ENCODE results near the gene TIPIN.
A peak's percentile ranks its signal among the peaks of the same experiment; 100 is the strongest.
"Not testable (repeated sequence)": the region's sequence is repeated elsewhere in the genome, so short reads cannot be mapped to it uniquely, and the experiment has no call there.

TIPIN gene

DNA sequence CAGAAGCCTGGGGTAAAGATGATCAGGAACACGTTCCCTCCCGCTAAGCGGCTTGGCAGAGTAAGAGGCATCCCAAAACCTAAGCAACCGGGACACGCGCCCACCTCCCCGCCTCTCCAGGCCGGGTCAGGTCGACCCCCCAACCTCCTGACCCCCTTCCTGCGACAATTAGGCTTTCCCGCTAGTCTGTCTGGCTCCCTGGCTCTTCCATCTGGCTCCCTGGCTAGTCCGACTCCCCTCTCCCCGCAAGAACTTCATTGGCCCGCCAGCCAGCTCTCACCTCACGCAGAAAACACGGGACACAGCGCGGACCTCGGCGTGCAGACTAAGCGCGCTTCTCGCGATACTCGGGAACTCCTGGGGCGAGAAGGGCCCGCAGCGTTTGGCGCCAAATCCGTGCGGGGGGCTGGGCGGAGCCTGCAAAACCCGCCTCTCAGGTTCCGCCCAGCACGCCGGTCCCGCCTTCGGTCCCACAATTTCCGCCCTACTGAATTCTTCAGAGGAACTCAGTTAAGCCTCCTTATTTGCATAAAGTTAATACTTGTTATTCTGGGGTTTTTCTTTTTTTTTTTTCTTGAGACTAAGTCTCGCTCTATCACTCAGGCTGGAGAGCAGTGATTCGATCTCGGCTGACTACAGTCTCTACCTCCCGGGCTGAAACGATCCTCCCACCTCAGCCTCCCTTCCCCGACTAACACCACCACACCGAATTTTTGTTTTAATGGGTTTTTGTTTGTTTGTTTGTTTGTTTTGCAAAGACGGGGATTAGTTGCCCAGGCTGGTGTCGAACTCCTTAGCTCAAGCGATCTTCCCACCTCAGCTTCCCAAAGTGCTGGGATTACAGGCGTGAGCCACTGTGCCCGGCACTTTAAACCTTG, at the start of gene TIPIN:
Gene TIPIN (minus strand): TSS at position 327 of the 878 bp plus-strand sequence. CDS start 3,738 bp downstream, outside the sequence.
- peak; percentile 62 for DNase-seq (ENCODE audit: low read depth)

GRCh38 chr15:66405615-66406014, 49.1 kb upstream of the TIPIN start:
- no peak for DNase-seq (ENCODE audit: low read depth)

- no peak for DNase-seq (ENCODE audit: low read depth)
These were observed 48.5 kb upstream of the TIPIN start for GRCh38 chr15:66405007-66405406.

- no peak for DNase-seq (ENCODE audit: low read depth)
These were observed 48.0 kb upstream of the TIPIN start for GRCh38 chr15:66404532-66404931.

DNA sequence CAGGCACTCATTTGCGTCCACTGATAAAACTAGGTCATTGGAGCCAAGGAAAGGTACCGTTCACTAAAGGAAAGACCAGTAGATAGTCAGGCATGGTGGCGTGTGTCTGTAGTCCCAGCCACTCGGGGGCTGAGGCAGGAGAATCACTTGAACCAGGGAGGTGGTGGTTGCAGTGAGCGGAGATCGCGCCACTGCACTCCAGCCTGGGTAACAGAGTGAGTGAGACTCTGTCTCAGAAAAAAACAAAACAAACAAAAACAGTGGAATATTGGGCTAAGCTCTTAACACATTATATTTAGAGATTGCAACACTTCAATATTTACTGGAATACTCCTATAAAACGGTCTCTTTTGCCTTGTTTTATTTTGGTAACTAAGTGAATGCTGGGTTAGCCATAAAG, 47.6 kb upstream of the TIPIN start:
- no peak for DNase-seq (ENCODE audit: low read depth)

DNA sequence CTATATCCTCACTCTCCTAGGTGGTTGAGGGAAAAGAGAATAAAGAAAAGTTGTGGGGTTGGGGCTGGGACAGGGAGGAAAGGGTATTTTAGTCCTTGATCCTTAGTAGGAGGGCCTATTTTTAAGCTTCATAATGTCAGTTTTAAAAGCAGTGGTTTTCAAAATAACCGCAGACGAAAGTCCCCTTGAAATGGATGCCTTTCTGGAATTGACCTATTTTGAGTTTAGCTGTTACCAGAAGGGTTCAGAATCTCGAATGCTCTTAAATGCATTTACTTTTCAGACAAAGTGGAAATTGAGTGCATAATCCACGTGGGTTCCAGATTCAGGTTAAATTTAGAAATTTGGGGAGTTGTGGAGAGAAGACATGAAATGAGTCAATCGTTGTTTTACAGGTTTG, 46.8 kb upstream of the TIPIN start:
- DNase-seq (ENCODE audit: low read depth): no peak

DNA sequence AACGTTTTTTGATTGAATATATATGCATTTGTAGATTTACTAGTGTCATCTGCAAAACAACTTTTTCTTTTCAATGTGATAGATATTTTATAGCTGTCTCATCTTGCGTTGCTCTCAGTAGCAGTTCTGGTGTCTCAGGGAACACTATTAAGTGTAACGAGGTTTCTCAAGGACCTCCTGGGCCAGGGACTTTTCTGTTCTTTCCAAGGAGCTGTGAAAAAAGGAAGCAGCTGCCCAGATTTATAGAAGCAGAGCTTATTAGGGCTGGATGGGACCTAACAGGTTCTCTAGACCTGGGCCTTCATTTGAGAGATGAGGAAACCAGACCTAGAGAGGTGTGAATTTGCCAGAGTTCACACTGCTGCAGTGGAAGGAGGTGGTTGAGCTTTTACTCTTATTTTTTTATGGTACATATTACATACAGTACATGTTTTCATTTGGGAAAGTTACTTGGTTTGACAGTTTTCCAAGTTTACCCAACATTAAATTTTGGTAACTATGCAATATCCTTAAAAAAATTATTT, 46.3 kb upstream of the TIPIN start:
- DNase-seq (ENCODE audit: low read depth): no peak

- no peak for DNase-seq (ENCODE audit: low read depth)
These were observed 44.9 kb upstream of the TIPIN start for GRCh38 chr15:66401130-66402021.

- no peak for DNase-seq (ENCODE audit: low read depth)
These were observed 43.9 kb upstream of the TIPIN start for GRCh38 chr15:66400351-66400774.

GRCh38 chr15:66399276-66399675, 42.8 kb upstream of the TIPIN start:
- no peak for DNase-seq (ENCODE audit: low read depth)

GRCh38 chr15:66394915-66395314, 38.4 kb upstream of the TIPIN start:
- DNase-seq (ENCODE audit: low read depth): no peak

DNA sequence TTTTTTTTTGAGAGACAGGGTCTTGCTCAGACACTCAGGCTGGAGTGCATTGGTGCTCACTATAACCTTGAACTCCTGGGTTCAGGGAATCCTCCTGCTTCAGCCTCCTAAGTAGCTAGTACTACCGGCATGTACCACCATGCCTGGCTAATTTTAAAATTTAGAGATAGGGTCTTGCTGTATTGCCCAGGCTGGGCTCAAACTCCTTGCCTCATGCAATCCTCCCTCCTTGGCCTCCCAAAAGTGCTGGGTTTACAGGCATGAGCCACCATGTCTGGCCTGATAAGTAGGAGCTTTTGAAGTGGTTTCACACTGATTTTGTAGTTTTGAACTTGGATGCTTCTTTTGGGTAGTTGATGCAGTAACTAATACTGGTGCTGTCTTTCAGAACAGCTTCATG, 38.0 kb upstream of the TIPIN start:
- no peak for DNase-seq (ENCODE audit: low read depth)

- DNase-seq (ENCODE audit: low read depth): not testable (repeated sequence)
These were observed 36.6 kb upstream of the TIPIN start for GRCh38 chr15:66393037-66393436.

GRCh38 chr15:66390678-66391077, 34.2 kb upstream of the TIPIN start:
- no peak for DNase-seq (ENCODE audit: low read depth)

DNA sequence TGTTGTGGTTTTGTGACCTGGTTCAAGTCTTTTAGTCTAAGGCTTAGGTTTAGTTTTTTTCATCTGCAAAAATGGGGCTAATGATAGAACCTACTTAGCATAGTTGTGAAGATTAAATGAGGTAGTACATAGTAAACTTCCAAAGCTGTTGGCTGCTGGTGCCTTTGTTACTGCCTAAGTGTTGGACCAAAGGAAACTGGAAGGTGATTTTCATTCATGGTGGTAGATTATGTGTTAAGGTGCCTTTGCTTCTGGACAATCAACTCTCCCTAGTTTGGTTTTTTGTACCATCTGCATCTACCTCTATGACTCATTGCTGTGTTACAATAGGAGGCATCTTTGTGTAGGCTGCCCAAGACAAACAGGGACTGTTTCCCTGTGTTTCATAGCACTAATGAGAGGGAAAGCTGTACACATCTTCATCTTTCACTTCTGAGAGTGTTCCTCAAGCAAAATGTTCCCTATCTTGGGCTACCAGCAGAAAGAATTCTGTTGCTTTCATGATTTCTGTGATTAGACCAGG, 33.4 kb upstream of the TIPIN start:
- DNase-seq (ENCODE audit: low read depth): no peak

DNA sequence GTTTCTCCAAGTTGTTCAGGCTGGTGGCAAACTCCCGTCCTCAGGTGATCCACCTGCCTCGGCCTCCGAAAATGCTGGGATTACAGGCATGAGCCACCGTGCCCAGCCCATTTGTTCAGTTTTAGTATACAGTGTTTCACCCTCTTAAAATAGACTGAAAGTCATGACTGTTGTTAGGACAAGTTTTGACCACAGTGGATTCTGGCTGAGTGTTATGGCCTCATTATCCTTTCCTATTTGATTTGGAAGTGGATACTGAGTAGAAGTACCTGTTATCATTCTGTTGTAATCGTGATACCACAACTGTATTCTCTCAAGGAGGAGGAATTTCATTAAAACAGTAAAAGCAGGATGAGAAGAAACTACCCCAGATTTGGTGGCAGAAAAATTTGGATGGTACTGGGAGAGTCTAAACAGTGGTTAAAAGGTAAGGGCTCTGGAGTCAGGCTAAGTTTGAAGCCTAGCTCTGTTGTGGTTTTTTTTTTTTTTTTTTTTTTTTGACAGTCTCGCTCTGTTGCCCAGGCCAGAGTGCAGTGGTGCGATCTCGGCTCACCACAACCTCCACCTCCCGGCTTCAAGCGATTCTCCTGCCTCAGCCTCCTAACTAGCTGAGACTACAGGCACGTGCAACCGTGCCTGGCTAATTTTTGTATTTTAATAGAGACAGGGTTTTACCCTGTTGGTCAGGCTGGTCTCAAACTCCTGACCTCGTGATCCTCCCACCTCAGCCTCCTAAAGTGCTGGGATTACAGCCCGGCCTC, 32.8 kb upstream of the TIPIN start:
- no peak for DNase-seq (ENCODE audit: low read depth)

GRCh38 chr15:66388576-66388975, 32.1 kb upstream of the TIPIN start:
- DNase-seq (ENCODE audit: low read depth): no peak

DNA sequence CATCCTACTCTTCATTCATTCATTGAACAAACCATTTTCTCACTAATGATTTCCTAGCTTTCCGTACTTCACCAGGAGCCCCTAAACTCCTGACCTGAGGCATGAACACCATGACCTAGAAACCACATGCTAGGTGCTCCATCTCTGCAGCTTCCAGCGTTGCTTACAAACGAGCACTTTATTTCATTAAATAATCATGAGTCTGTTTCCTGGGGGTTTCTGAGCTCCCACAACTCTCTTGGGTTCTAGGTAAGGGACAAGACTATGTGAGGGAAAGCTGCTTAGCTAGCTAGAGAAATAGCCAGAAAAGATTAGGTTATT, 31.5 kb upstream of the TIPIN start:
- DNase-seq (ENCODE audit: low read depth): no peak

DNA sequence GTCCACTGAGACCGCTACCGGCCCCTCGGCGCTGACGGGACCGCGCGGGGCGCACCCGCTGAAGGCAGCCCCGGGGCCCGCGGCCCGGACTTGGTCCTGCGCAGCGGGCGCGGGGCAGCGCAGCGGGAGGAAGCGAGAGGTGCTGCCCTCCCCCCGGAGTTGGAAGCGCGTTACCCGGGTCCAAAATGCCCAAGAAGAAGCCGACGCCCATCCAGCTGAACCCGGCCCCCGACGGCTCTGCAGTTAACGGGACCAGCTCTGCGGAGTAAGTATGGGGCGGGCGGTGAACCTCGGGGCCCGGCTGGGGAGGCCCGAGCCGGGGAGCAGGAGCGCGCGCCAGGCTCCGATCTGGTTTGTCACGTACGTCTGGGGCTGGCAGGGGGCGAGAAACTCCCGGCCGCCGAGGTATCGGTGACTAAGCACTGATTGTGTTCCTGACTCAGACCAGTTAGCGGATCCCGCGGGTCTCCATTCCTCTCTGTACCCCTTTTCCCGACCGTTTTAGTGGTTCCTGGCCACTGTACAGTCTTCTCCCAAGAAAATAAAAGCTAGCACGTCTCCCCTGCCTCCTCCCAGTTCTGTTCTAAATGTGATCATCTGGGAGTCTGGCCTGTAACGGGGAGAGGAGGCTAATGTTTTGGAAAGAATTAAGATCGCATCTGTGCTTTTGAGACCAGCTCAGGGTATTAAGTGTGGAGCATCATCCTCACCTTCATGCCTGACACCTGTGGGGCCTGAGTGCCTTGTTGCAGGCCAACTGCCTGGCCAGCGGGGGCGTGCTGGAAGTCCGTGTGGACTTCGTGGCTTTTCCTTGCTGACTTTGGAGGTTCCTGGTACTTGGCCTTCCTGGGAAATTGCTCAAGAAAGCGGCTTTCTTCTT, 30.9 kb upstream of the TIPIN start:
- DNase-seq (ENCODE audit: low read depth): no peak

DNA sequence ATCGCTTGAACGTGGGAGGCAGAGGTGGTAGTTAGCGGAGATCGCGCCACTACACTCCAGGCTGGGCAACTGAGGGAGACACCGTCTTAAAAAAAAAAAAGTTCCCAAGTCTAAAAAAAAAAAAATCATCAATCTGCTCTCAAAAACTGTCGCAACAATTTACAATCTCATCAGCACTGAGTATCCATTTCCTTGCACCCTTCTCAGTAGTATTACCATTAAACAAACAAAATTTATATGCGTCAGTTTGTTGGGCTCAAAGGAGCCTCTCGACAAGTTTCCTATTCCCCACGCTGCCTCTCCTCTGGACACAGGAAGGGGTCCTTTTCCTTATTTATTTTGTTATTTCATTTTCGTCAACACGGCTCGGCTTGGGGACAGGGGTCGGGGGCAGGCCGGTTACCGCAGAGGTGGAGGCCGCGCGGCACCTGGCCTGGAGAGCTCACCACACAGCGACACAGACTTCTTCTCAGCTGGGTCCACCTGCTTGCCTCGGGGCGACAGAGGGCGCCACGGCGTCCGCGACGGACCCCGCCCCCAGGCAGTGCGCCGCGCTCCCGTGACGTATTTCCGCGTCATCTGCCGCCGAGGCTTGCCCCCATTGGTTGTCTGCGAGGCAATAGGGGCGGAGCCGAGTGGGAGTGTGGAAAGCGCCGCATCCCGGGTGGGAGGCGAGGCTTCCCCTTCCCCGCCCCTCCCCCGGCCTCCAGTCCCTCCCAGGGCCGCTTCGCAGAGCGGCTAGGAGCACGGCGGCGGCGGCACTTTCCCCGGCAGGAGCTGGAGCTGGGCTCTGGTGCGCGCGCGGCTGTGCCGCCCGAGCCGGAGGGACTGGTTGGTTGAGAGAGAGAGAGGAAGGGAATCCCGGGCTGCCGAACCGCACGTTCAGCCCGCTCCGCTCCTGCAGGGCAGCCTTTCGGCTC, 30.0 kb upstream of the TIPIN start, which contains the start of gene MAP2K1:
Gene MAP2K1 (plus strand): TSS at position 709 of the 920 bp plus-strand sequence. CDS start 436 bp downstream, outside the sequence.
- peak; percentile 74 for DNase-seq (ENCODE audit: low read depth)
